ENCODE measurements around the gene TYMS. TPM values are rescaled to one million over a fixed set of nuclear protein-coding genes. Genes with fewer than 3 reads are reported as not detected.

TYMS gene
- total RNA-seq, 1 experiment from 2014 or later = 140 TPM

GRCh38 chr18:679516-679915, 22.1 kb downstream of the TYMS start:
- no peak overlapping the region for H3K14ac ChIP-seq (ENCODE audit: insufficient read depth, low read length)
- no peak overlapping the region for H3K9ac ChIP-seq (ENCODE audit: extremely low read depth, insufficient read length, low read length)
- DNase-seq = no peak
- TF ChIP-seq CTCF (conservative IDR thresholded peaks at IDR 0.05) = no peak
- no peak overlapping the region for H2BK5ac ChIP-seq (ENCODE audit: insufficient read length, low read length)
- H3K4me2 ChIP-seq (ENCODE audit: insufficient read depth, insufficient read length, low read length) = no peak overlapping the region
- no peak overlapping the region for H3K18ac ChIP-seq (ENCODE audit: insufficient read length, low read depth, low read length)
- H4K5ac ChIP-seq (ENCODE audit: insufficient read length, low read depth, low read length) = no peak overlapping the region
- H3K56ac ChIP-seq (ENCODE audit: insufficient read length, low read depth, low read length) = no peak overlapping the region
- no peaks in the 10 kb centered on the region for H3K9me3 ChIP-seq (ENCODE audit: control insufficient read depth, low read depth, low read length)
- H4K20me1 ChIP-seq (ENCODE audit: control insufficient read depth, insufficient read depth, insufficient read length) = no peaks in the 10 kb centered on the region
- no peaks in the 10 kb centered on the region for H3K79me1 ChIP-seq (ENCODE audit: insufficient read depth, low read depth, low read length, poor library complexity, severe bottlenecking)
- no peaks in the 10 kb centered on the region for H3K9me3 Mint-ChIP-seq
- H3K23ac ChIP-seq (ENCODE audit: insufficient read length, low read depth, low read length) = no peak overlapping the region
- no CpG with 5 or more reads among the region's 4 CpGs for WGBS (ENCODE audit: extremely low coverage, insufficient read length, low lambda C conversion rate)
- H4K8ac ChIP-seq (replicated peaks; ENCODE audit: insufficient read length, low read depth, low read length) = no peak overlapping the region
- no peaks in the 10 kb centered on the region for H3K79me2 ChIP-seq (ENCODE audit: insufficient read depth, low read length)
- no peaks in the 10 kb centered on the region for H3K23me2 ChIP-seq (ENCODE audit: insufficient read length, low read depth, low read length, poor library complexity, severe bottlenecking)
- H2BK15ac ChIP-seq (ENCODE audit: low read depth, low read length) = no peak overlapping the region
- no peak overlapping the region for H2BK12ac ChIP-seq (ENCODE audit: insufficient read length, low read depth, low read length)
- H2BK120ac ChIP-seq (ENCODE audit: low read depth, low read length, poor library complexity, severe bottlenecking) = no peak overlapping the region
- no peaks in the 10 kb centered on the region for H3K4me1 ChIP-seq (ENCODE audit: insufficient read depth, low read length)
- H2AFZ ChIP-seq (ENCODE audit: low read length) = no peak overlapping the region
- H3K27me3 ChIP-seq (ENCODE audit: insufficient read depth, low read length) = no peaks in the 10 kb centered on the region
- no peak overlapping the region for H3T11ph ChIP-seq (ENCODE audit: low read length)
- H3K4ac ChIP-seq (ENCODE audit: low read depth, low read length) = no peak overlapping the region
- no peak overlapping the region for H2AK5ac ChIP-seq (ENCODE audit: insufficient read length, low read length)
- no peaks in the 10 kb centered on the region for H3K4me1 Mint-ChIP-seq
- no peak overlapping the region for H3K27ac ChIP-seq (ENCODE audit: insufficient read length, low read depth, low read length)
- H2BK20ac ChIP-seq (ENCODE audit: low read depth, low read length, poor library complexity, severe bottlenecking) = no peak overlapping the region
- peaks cover 8 to 75% (median 44%) of the 10 kb centered on the region in 3 experiments; a peak in 6 of 7 replicates for H3K36me3 Mint-ChIP-seq (ENCODE audit: insufficient read depth in 1 of 3, low read depth in 3 of 3)
- H3K27me3 Mint-ChIP-seq (ENCODE audit: low read depth) = no peaks in the 10 kb centered on the region
- H4K91ac ChIP-seq (ENCODE audit: insufficient read length, low read depth, low read length) = no peak overlapping the region
- no peak overlapping the region; a peak in 2 of 7 replicates for H3K27ac Mint-ChIP-seq
- H3K4me3 Mint-ChIP-seq = no peak overlapping the region
